GM21360 (cell line): Measurements from ENCODE around the gene VEGFD.
"Not testable (repeated sequence)": the region's sequence is repeated elsewhere in the genome, so short reads cannot be mapped to it uniquely, and the experiment has no call there.

Source experiments
- ATAC-seq: cut with Tn5 transposase; IDR thresholded peaks from one replicate; pipeline ENCODE4 v1.9.1; 2021; ENCODE audit warnings: mild to moderate bottlenecking, moderate library complexity; ENCODE audit not compliant: unreplicated experiment

Gene VEGFD

DNA sequence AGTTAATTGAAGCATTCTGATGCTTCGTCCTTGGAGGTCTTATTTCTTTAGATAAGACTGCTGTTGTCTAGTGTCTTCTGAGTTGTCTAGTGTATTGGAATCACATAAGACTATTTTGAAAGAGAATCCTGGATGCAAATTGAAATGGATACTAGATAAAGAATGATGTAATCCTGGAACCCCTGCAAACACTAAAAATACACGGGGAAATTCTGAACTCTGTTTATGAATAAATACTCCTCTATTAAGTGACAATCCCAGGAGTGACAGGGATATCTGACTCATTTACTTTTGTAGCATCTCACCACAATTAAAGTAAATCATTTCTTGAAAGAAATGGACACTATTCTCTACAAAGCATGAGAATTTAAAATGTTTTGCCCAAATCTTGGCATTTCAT, 69.7 kb downstream of the VEGFD start:
- no peak for ATAC-seq

DNA sequence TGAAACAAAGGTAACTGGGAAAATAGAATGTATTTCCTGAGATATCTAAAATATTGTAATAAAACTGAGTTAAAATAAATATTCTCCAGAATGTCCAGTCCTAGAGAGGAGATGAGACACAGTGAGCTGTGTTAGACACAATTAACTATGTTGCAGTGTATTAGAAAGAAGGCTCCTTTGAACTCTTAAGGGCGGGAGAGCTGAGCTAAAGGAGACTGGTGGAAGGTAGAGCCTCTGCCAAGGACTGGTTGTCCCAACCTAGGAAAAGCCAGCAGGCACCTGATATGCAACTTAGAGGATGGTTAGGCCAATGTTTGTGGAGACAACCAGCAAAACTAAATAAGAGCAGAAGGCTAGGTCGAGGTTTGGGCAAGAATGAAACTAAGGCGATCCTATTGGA, 73.1 kb downstream of the VEGFD start:
- no peak for ATAC-seq

DNA sequence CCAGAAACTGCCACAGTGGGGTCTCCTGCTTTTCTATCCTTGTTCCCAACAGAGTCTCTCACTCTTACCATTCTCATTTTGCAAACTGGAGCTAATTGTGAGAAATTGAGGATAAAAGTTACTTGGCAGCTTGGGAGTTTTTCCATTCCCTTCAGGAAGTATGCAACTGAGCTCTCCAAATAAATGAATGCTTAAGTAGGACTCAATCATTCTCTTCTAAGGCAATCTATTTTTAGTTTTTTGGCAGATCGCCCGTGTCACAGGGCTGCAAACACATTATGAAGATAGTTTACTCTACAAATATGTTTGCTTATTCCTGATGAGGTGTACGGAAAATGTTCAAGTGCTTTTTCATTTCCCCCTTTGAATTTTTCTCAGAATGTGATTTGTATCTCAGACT, 74.1 kb downstream of the VEGFD start:
- ATAC-seq: no peak

DNA sequence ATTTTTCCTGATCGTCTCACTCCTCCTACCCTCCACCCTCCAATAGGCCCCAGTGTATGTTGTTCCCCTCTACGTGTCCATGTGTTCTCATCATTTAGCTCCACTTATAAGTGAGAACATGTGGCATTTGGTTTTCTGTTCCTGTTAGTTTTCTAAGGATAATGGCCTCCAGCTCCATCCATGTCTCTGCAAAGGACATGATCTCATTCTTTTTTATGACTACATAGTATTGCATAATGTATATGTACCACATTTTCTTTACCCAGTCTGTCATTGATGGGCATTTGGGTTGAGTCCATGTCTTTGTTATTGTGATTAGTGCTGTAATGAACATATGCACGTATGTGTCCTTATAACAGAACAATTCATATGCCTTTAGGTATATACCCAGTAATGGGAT, 78.3 kb downstream of the VEGFD start:
- ATAC-seq: not testable (repeated sequence)

DNA sequence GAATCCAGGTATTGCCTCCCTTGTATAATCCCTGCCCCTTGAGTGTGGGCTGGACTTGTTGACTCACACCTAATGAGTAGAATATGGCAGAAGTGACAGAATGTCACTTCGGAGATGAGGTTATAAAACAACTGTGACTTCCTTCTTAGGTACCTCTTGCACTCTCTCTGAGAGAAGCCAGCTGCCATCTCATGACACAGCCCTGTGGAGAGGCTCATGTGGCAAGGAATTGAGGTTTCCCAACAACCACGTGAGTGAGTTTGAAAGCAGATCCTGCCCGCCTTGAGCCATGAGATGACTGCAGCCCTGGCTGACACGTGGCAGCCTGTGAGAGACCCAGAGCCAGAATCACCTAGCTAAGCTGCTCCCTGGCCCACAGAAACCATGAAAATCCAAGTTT, 82.3 kb downstream of the VEGFD start:
- ATAC-seq: no peak

DNA sequence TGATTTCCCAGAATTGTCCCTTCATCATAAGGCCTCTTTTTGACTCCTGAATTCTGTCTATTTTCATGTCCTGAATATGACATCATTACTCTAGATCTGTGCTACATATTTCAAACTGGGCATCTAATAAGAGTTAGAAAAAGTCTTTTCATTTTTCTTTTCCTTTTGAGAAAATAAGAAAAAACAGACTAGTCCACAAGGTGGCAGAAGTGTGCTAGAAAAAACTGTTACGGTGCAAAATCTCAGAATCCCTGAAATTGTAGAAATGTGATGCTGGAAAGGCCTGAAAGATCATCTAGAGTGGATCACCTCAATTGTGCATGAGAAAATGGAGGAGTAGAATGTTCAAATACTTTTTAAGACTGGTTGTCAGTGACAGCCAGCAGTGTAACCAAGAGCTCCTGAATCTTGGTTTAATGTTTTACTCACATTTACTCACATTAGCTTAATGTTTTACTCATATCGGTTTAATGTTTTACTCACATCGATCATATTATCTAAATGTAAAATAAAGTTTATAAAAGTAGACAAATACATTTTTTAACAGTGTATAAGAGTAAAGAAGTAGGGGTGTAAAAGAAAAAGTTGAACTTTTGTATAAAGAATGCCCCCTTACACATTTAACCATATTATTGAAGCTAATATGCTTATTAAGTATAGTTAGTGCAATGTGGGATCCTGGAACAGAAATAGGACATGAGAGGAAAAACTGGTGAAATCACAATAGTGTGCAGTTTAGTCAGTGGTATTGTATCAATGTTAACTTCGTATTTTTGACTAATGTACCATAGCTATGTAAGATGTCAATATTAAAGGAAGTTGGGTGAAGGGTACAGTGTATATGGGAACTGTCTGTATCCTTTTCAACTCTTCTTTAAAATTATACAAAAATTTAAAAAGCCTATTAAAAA, 84.0 kb downstream of the VEGFD start:
- no peak for ATAC-seq

DNA sequence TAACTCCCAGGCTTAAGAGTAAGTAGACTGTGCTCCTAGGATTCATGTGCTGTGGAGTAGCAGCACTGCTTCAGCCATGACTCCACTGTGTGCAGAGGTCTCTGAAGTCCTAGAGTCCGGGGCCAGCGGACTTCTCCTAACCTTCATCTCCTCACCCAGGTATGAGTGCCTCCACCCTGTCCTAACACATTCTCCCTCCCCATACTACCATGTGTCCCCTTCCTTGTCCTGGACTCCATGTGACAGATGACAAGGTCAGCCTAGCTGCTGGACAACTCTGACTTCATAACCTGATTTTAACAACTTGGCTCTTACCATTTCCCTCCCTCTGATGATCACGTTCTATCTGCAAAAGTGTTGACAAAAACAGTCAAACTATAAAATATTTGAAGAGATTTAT, 85.4 kb downstream of the VEGFD start:
- no peak for ATAC-seq

DNA sequence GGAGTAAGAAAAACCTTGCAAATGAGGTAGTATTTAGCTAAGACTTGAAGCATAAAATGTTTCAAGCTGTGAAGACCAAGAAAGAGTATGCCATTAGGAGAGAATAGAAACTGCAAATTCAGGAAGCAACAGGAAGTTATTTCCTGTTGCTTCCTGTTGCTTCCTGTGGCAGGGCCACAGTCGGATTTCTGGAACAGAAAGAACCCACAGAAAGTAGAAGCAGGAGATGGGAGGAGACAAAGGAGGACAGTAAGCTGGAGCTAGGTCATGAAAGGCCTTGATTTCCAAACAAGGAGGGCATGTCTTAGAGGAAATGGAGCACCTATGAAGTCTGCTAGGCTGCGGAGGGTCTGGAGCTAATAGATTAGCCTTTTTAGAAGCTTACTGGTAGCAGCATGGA, 86.0 kb downstream of the VEGFD start:
- no peak for ATAC-seq
